HepG2 (cell line): Measurements from ENCODE around the gene GADD45B. TPM values are rescaled to one million over a fixed set of nuclear protein-coding genes. Genes with fewer than 3 reads are reported as not detected.

Source experiments
- BATF2 ChIP-seq: sonication (generic); formaldehyde crosslinking; IDR thresholded peaks from 2 replicates; pipeline ENCODE4 v1.8.0; 2022; ENCODE audit warnings: mild to moderate bottlenecking, missing genetic modification reagents, moderate library complexity
- CEBPB ChIP-seq: IDR thresholded peaks from 2 replicates; pipeline ENCODE4 v1.6.1; 2011; ENCODE audit warnings: low read depth, low read length, improper control_type of control experiment, borderline replicate concordance
- FOXP1 ChIP-seq, 2 experiments: fragments of 450-650 bp in 1 of 2; IDR thresholded peaks; 2 replicates each; pipeline ENCODE4 v1.6.1; 2017 to 2018; ENCODE audit warnings: antibody characterized with exemption in 1 of 2
- HDAC2 ChIP-seq: sonication (generic); formaldehyde crosslinking; IDR thresholded peaks from 2 replicates; pipeline ENCODE4 v1.4.0; 2020; ENCODE audit warnings: missing genetic modification reagents
- IRF2 ChIP-seq: IDR thresholded peaks from 2 replicates; pipeline ENCODE4 v1.6.1; 2018; ENCODE audit warnings: missing genetic modification reagents, missing compliant biosample characterization
- MAZ ChIP-seq, 2 experiments: sonication (generic) in 1 of 2; formaldehyde crosslinking in 1 of 2; IDR thresholded peaks; 2 replicates each; pipeline versions ENCODE4 v1.5.0 to v1.6.1; 2012 to 2020; ENCODE audit warnings: low read depth in 2 of 2, mild to moderate bottlenecking in 2 of 2, borderline replicate concordance in 1 of 2, improper control_type of control experiment in 1 of 2, low read length in 1 of 2, missing genetic modification reagents in 1 of 2, moderate library complexity in 1 of 2
- MEIS1 ChIP-seq: sonication (generic); formaldehyde crosslinking; IDR thresholded peaks from 2 replicates; pipeline ENCODE4 v1.9.0; 2021; ENCODE audit warnings: mild to moderate bottlenecking, missing genetic modification reagents, moderate library complexity, borderline replicate concordance
- NFE2L1 ChIP-seq: sonication (generic); formaldehyde crosslinking; IDR thresholded peaks from 2 replicates; pipeline ENCODE4 v1.4.0; 2020; ENCODE audit warnings: missing genetic modification reagents, mild to moderate bottlenecking, borderline replicate concordance
- NFIC ChIP-seq: IDR thresholded peaks from 2 replicates; pipeline ENCODE4 v1.6.1; 2012; ENCODE audit warnings: mild to moderate bottlenecking, low read length, inconsistent platforms
- RBFOX2 ChIP-seq: fragments of 200-400 bp; formaldehyde crosslinking; IDR thresholded peaks from 2 replicates; pipeline ENCODE4 v1.6.1; 2017; ENCODE audit warnings: low read depth, mild to moderate bottlenecking, low read length
- RXRA ChIP-seq: sonication (generic); formaldehyde crosslinking; IDR thresholded peaks from 2 replicates; pipeline ENCODE4 v1.5.1; 2020; ENCODE audit warnings: missing genetic modification reagents
- SMARCC2 ChIP-seq: fragments of 450-650 bp; IDR thresholded peaks from 2 replicates; pipeline ENCODE4 v1.6.1; 2017; ENCODE audit warnings: antibody characterized with exemption, mild to moderate bottlenecking
- SOX13 ChIP-seq, 3 experiments: fragments of 450-650 bp in 1 of 3; sonication (generic) in 1 of 3; formaldehyde crosslinking in 1 of 3; IDR thresholded peaks in 2 of 3; conservative IDR thresholded peaks in 1 of 3; 2 replicates each; pipeline versions ENCODE4 v1.5.0 to v1.6.1; 2016 to 2020; ENCODE audit warnings: antibody characterized with exemption in 1 of 3, mild to moderate bottlenecking in 1 of 3, missing compliant biosample characterization in 1 of 3, missing genetic modification reagents in 1 of 3, moderate library complexity in 1 of 3
- TCF7 ChIP-seq: sonication (generic); IDR thresholded peaks from 2 replicates; pipeline ENCODE4 v1.6.1; 2016; ENCODE audit warnings: antibody characterized with exemption, low read depth
- THAP7 ChIP-seq: sonication (generic); formaldehyde crosslinking; IDR thresholded peaks from 2 replicates; pipeline ENCODE4 v1.8.1; 2023; ENCODE audit warnings: mild to moderate bottlenecking, missing genetic modification reagents
- U2AF1 ChIP-seq: fragments of 200-400 bp; formaldehyde crosslinking; optimal IDR thresholded peaks from 2 replicates; pipeline ENCODE3; 2017; ENCODE audit warnings: mild to moderate bottlenecking, low read depth, low read length
- ZBTB20 ChIP-seq: sonication (generic); formaldehyde crosslinking; IDR thresholded peaks from 2 replicates; pipeline ENCODE4 v1.8.1; 2023; ENCODE audit warnings: missing genetic modification reagents, low read depth, mild to moderate bottlenecking, borderline replicate concordance
- ZBTB3 ChIP-seq: sonication (generic); formaldehyde crosslinking; IDR thresholded peaks from 2 replicates; pipeline ENCODE4 v1.4.0; 2020; ENCODE audit warnings: low read depth, mild to moderate bottlenecking, moderate library complexity, missing genetic modification reagents, borderline replicate concordance
- ZFX ChIP-seq: sonication (generic); formaldehyde crosslinking; IDR thresholded peaks from 2 replicates; pipeline ENCODE4 v1.4.0; 2020; ENCODE audit warnings: mild to moderate bottlenecking, low read depth, missing genetic modification reagents, moderate library complexity
- ZFYVE20 ChIP-seq: sonication (generic); formaldehyde crosslinking; IDR thresholded peaks from 2 replicates; pipeline ENCODE4 v1.8.0; 2023; ENCODE audit warnings: low read depth, mild to moderate bottlenecking, moderate library complexity, missing genetic modification reagents, borderline replicate concordance
- ZNF512 ChIP-seq: sonication (generic); formaldehyde crosslinking; IDR thresholded peaks from 2 replicates; pipeline ENCODE4 v1.4.0; 2020; ENCODE audit warnings: mild to moderate bottlenecking, missing genetic modification reagents
- ZNF569 ChIP-seq: sonication (generic); formaldehyde crosslinking; IDR thresholded peaks from 2 replicates; pipeline ENCODE4 v1.5.0; 2020; ENCODE audit warnings: mild to moderate bottlenecking, missing genetic modification reagents, moderate library complexity, borderline replicate concordance
- ZNF724P ChIP-seq: sonication (generic); formaldehyde crosslinking; IDR thresholded peaks from 2 replicates; pipeline ENCODE4 v1.8.0; 2022; ENCODE audit warnings: missing genetic modification reagents, borderline replicate concordance
- ZNF781 ChIP-seq: sonication (generic); formaldehyde crosslinking; IDR thresholded peaks from 2 replicates; pipeline ENCODE4 v1.5.1; 2020; ENCODE audit warnings: borderline replicate concordance, mild to moderate bottlenecking, missing genetic modification reagents; ENCODE audit errors: not compliant biosample characterization
- ZNF790 ChIP-seq: sonication (generic); formaldehyde crosslinking; IDR thresholded peaks from 2 replicates; pipeline ENCODE4 v1.8.0; 2022; ENCODE audit warnings: missing genetic modification reagents, mild to moderate bottlenecking, borderline replicate concordance
- ZNF850 ChIP-seq: sonication (generic); formaldehyde crosslinking; conservative IDR thresholded peaks from 2 replicates; pipeline ENCODE4 v1.9.0; 2021; ENCODE audit warnings: mild to moderate bottlenecking, missing genetic modification reagents
- polyA plus RNA-seq, 8 experiments: library from polyadenylated mRNA; depleted of rRNA in 3 of 8; stranded (reverse) in 7 of 8; unstranded in 1 of 8; fragments of >200 nt; fragmentation: Illumina TruSeq in 4 of 8; extraction: Trizol in 4 of 8; gene quantifications; 2 replicates each; pipeline versions ENCODE4 v1.2.1 to v1.2.3, GENCODE V29; 2011 to 2016; ENCODE audit warnings: low read depth in 4 of 8, missing spikeins in 1 of 8, mixed read lengths in 1 of 8; ENCODE audit not compliant: insufficient read depth in 1 of 8
- total RNA-seq, 5 experiments: library from RNA; depleted of rRNA; stranded (reverse); fragments of >200 nt; fragmentation: Illumina TruSeq; extraction: Trizol; gene quantifications; 2 replicates each; pipeline ENCODE4 v1.2.3, GENCODE V29; 2016; ENCODE audit warnings: low read depth in 1 of 5

GADD45B gene
- total and polyA plus RNA-seq, 2 of the 13 experiments (the other 11 are each of a cell fraction or from before 2014, with no cell fraction given): 4.6 to 34.1 TPM

- TF ChIP-seq MAZ (IDR thresholded peaks at IDR 0.05; ENCODE audit: borderline replicate concordance, low read depth, low read length) (peak; percentile 95), MAZ (CRISPR knock-in tag; IDR thresholded peaks at IDR 0.05; ENCODE audit: low read depth) (peak; percentile 87), NFIC (no peak), ZNF790 (no peak), IRF2 (peak; percentile 66; the same call in 1 of the 2 replicates), SMARCC2 (no peak), ZNF512 (CRISPR knock-in tag) (no peak), ZBTB3 (0 out of 2 replicates have a peak, but pooled peaks have one; percentile 72), BATF2 (CRISPR knock-in tag) (no peak), HDAC2 (peak; percentile 81; the same call in 1 of the 2 replicates), SOX13 (IDR thresholded peaks at IDR 0.05) (no peak), SOX13 (CRISPR knock-in tag; conservative IDR thresholded peaks at IDR 0.05 in 1 of 2, IDR thresholded peaks at IDR 0.05 in 1 of 2) (peak in 1 of 2 experiments; percentile 54; a peak in 2 of 4 replicates), ZNF850 (no peak), ZNF781 (CRISPR knock-in tag) (no peak), THAP7 (no peak), ZNF569 (CRISPR knock-in tag) (no peak), ZFYVE20 (CRISPR knock-in tag) (no peak), RXRA (CRISPR knock-in tag) (peak; percentile 71), MEIS1 (CRISPR knock-in tag) (peak; percentile 18; the same call in 1 of the 2 replicates), ZNF724P (CRISPR knock-in tag) (no peak), ZFX (CRISPR knock-in tag) (peak; percentile 52), RBFOX2 (0 out of 2 replicates have a peak, but pooled peaks have one; percentile 25), FOXP1 (IDR thresholded peaks at IDR 0.05) (no peak), FOXP1 (CRISPR knock-in tag; IDR thresholded peaks at IDR 0.05) (no peak), NFE2L1 (CRISPR knock-in tag) (no peak), U2AF1 (no peak), TCF7 (no peak), CEBPB (peak; percentile 21; the same call in 1 of the 2 replicates), ZBTB20 (CRISPR knock-in tag) (no peak)
Observed at GRCh38 chr19:2474232-2475017, 1.5 kb upstream of the GADD45B start (continued).
